ENCODE data around the gene ICE2. TPM values are rescaled to one million over a fixed set of nuclear protein-coding genes. Genes with fewer than 3 reads are reported as not detected.
A peak's percentile ranks its signal among the peaks of the same experiment; 100 is the strongest.

ICE2 gene
- total RNA-seq, 2 experiments from 2014 or later = 74.1 to 74.5 TPM

- CTCF ChIA-PET = no interaction called here
- intact Hi-C loops (cut with micrococcal nuclease) = no loop called here
- Mint-ChIP-seq H3K9me3 (no peaks in the 10 kb centered on the region), H3K27ac (no peak overlapping the region), H3K36me3 (ENCODE audit: low read depth) (peaks cover 13% of the 10 kb centered on the region), H3K4me3 (no peak overlapping the region), H3K4me1 (ENCODE audit: low read depth) (peaks cover 53% of the 10 kb centered on the region), H3K27me3 (peaks cover 3% of the 10 kb centered on the region)
- no peak for TF ChIP-seq CTCF (IDR thresholded peaks at IDR 0.05)
- DNase-seq (no peak), ATAC-seq (no peak)
- POLR2A ChIA-PET = interaction anchor here (1.2 to 1.8 kb wide), 2 partner anchors 15 to 30 kb away, joined by 3 to 5 read pairs; no protein-coding TSS in a partner anchor
Observed at GRCh38 chr15:60392986-60393790, 85.8 kb downstream of the ICE2 start.

- no peak overlapping the region for H3K27ac Mint-ChIP-seq
- ChIA-PET CTCF (no interaction called here), POLR2A (interaction anchor here (1.8 kb wide), 1 partner anchor 30 kb away, joined by 5 read pairs; no protein-coding TSS in a partner anchor)
- DNase-seq = peak; percentile 52
- H3K9me3 Mint-ChIP-seq = no peaks in the 10 kb centered on the region
- TF ChIP-seq CTCF (IDR thresholded peaks at IDR 0.05) = no peak
- intact Hi-C loops (cut with micrococcal nuclease) = no loop called here
- H3K36me3 Mint-ChIP-seq (ENCODE audit: low read depth) = peaks cover 13% of the 10 kb centered on the region
- H3K4me3 Mint-ChIP-seq = no peak overlapping the region
- H3K27me3 Mint-ChIP-seq = peaks cover 3% of the 10 kb centered on the region
- ATAC-seq = peak; percentile 17
- H3K4me1 Mint-ChIP-seq (ENCODE audit: low read depth) = peaks cover 52% of the 10 kb centered on the region
Observed at GRCh38 chr15:60392601-60392985, 86.3 kb downstream of the ICE2 start.

DNA sequence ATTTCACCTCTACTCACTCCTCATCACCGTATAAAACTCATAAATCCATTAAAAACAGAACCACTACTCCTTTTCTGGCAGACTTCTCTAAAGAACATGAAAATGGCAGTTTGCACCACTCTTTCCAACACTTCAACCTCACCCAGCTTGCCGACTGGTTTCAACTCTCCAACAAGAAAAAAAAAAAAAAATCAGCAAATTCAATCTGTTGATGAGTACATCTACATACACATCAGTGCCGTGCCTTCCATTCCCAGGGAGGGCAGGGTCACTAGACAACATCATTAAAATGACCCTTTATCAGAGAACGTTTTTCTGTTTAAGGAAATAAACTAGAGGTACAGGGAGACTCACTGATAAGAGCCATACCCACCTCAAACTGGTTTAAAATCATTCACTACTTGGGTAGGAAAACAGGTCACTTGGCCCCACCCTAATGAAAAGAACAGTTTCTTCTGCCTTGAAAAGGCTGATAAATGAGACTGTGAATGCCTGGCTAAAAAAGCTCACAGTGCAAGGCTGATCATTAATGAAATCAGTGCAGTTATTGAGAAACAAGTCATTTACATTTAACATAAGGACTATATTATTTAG is 87.1 kb downstream of the ICE2 start:
- POLR2A ChIA-PET = interaction anchor here (1.8 kb wide), 1 partner anchor 29 kb away, joined by 5 read pairs; no protein-coding TSS in a partner anchor
- intact Hi-C loops (cut with micrococcal nuclease) = no loop called here
- TF ChIP-seq CTCF (IDR thresholded peaks at IDR 0.05) = no peak
- DNase-seq (no peak), ATAC-seq (no peak)
- Mint-ChIP-seq H3K9me3 (no peaks in the 10 kb centered on the region), H3K27me3 (peaks cover 7% of the 10 kb centered on the region), H3K4me3 (no peak overlapping the region), H3K36me3 (ENCODE audit: low read depth) (peaks cover 13% of the 10 kb centered on the region), H3K27ac (no peak overlapping the region), H3K4me1 (ENCODE audit: low read depth) (peaks cover 52% of the 10 kb centered on the region)
- CTCF ChIA-PET = interaction anchor here (1.3 kb wide), 1 partner anchor 129 kb away, joined by 3 read pairs; no protein-coding TSS in a partner anchor

DNA sequence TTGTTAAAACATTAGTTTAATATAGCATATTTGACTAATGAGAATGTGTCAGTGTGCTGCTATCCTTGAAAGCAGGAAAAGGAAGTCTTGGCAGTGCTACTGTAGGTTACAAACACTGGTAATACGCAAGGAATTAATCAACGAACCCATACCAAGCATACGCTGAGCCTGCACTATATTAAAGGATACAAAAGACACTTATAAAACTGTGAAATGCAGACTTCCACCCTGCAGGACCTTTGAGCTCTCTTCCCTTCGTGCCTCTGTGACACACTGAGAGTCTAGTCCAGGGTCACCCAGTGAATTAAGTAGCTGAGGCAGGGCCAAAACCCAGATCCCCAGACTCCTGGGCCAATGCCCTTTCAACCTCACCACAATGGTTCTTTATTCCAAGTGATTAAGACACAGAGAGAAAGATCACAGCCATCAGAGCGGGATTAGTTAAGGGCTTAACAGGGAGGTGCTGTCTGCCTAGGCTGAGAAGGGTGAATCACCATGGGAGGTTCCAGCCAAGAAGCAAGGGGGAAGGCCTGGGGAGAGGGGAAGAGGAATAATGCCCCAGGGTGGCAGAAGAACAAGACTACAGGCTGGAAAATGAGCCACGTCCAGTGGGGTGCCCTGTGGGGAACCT is 88.0 kb downstream of the ICE2 start:
- Mint-ChIP-seq H3K4me3 (no peak overlapping the region), H3K4me1 (ENCODE audit: low read depth) (peaks cover 46% of the 10 kb centered on the region), H3K9me3 (no peaks in the 10 kb centered on the region), H3K36me3 (ENCODE audit: low read depth) (peaks cover 13% of the 10 kb centered on the region), H3K27me3 (peaks cover 6% of the 10 kb centered on the region), H3K27ac (no peak overlapping the region)
- CTCF ChIA-PET = interaction anchor here (1.3 kb wide), 1 partner anchor 129 kb away, joined by 3 read pairs; no protein-coding TSS in a partner anchor
- no peak for TF ChIP-seq CTCF (IDR thresholded peaks at IDR 0.05)
- intact Hi-C loops (cut with micrococcal nuclease) = no loop called here
- ATAC-seq (no peak), DNase-seq (no peak)
- POLR2A ChIA-PET = no interaction called here
